H1 (cell line): ENCODE data around the gene TMEM187. TPM values are rescaled to one million over a fixed set of nuclear protein-coding genes. Genes with fewer than 3 reads are reported as not detected.

ENCODE experiments used
- CTCF ChIA-PET: fragments of 300-600 bp; sonication (Branson Sonifier 250); formaldehyde crosslinking; loops from one replicate; lab custom pipeline; 2021; ENCODE audit not compliant: partially characterized antibody; lab: Charles Lee
- POLR2A ChIA-PET: fragments of 300-600 bp; sonication (Branson Sonifier 250); formaldehyde crosslinking; loops from one replicate; lab custom pipeline; 2021; ENCODE audit warnings: inconsistent platforms; ENCODE audit not compliant: partially characterized antibody; lab: Charles Lee
- DNase-seq, 2 experiments: peaks; one replicate each; pipeline versions ENCODE4 v3.0.0 to v3.0.0-alpha.2; 2010 to 2022; ENCODE audit warnings: low spot score in 2 of 2, low read depth in 1 of 2, mixed read lengths in 1 of 2
- FAIRE-seq: peaks from 2 replicates; lab custom pipeline; 2011; peaks lifted over from hg19 to GRCh38; lab: Jason Lieb, UNC
- H2AFZ ChIP-seq: 2 replicates; pipeline ENCODE4 v1.8.1; 2012; ENCODE audit warnings: low read length, inconsistent platforms
- H2AK5ac ChIP-seq: 2 replicates; pipeline ENCODE4 v1.6.1; 2013; ENCODE audit warnings: low read depth, low read length
- H2BK120ac ChIP-seq: replicated peaks from 2 replicates; pipeline ENCODE3; 2013; ENCODE audit warnings: low read depth, low read length, inconsistent platforms
- H2BK12ac ChIP-seq: 2 replicates; pipeline ENCODE4 v1.6.1; 2013; ENCODE audit warnings: low read depth, low read length
- H2BK15ac ChIP-seq: 2 replicates; pipeline ENCODE4 v1.6.1; 2013; ENCODE audit warnings: low read length
- H2BK20ac ChIP-seq: 2 replicates; pipeline ENCODE4 v1.6.1; 2013; ENCODE audit warnings: low read length
- H2BK5ac ChIP-seq: 2 replicates; pipeline ENCODE4 v1.6.1; 2013; ENCODE audit warnings: low read depth, low read length
- H3K14ac ChIP-seq: 2 replicates; pipeline ENCODE4 v1.6.1; 2013; ENCODE audit warnings: inconsistent platforms; ENCODE audit not compliant: insufficient read length
- H3K18ac ChIP-seq: 2 replicates; pipeline ENCODE4 v1.6.1; 2013; ENCODE audit warnings: low read length; ENCODE audit errors: extremely low read depth
- H3K23ac ChIP-seq: 2 replicates; pipeline ENCODE4 v1.6.1; 2013; ENCODE audit warnings: inconsistent platforms; ENCODE audit not compliant: insufficient read length
- H3K23me2 ChIP-seq: 2 replicates; pipeline ENCODE4 v1.6.1; 2013; ENCODE audit warnings: low read depth, low read length
- H3K27ac ChIP-seq: 2 replicates; pipeline ENCODE4 v1.6.1; 2011; ENCODE audit warnings: low read depth, low read length, inconsistent platforms
- H3K27me3 ChIP-seq, 4 experiments: replicated peaks in 1 of 4; 1 replicate in 1 of 4; 2 replicates in 3 of 4; pipeline versions ENCODE4 v1.6.1 to v1.8.1; 2011 to 2013; ENCODE audit warnings: low read length in 3 of 4, mild to moderate bottlenecking in 3 of 4, inconsistent platforms in 2 of 4, mixed read lengths in 2 of 4, moderate library complexity in 1 of 4; ENCODE audit not compliant: control insufficient read depth in 3 of 4, insufficient read depth in 3 of 4; ENCODE audit errors: extremely low read depth in 1 of 4
- H3K36me3 ChIP-seq, 4 experiments: 2 replicates each; pipeline versions ENCODE4 v1.6.1 to v1.8.1; 2011 to 2013; ENCODE audit warnings: mild to moderate bottlenecking in 4 of 4, low read length in 3 of 4, moderate library complexity in 2 of 4, control low read depth in 1 of 4, inconsistent platforms in 1 of 4; ENCODE audit not compliant: insufficient read depth in 4 of 4, control insufficient read depth in 2 of 4
- H3K4ac ChIP-seq: replicated peaks from 2 replicates; pipeline ENCODE3; 2013; ENCODE audit warnings: low read length, low read depth, mixed read lengths, inconsistent platforms; ENCODE audit not compliant: insufficient read length
- H3K4me1 ChIP-seq, 4 experiments: replicated peaks in 1 of 4; 1 replicate in 1 of 4; 2 replicates in 3 of 4; pipeline versions ENCODE4 v1.6.1 to v1.8.1; 2011 to 2013; ENCODE audit warnings: low read length in 3 of 4, inconsistent platforms in 2 of 4, mixed read lengths in 1 of 4; ENCODE audit not compliant: insufficient read depth in 4 of 4, control insufficient read depth in 3 of 4
- H3K4me2 ChIP-seq, 2 experiments: 2 replicates each; pipeline versions ENCODE4 v1.6.1 to v1.8.1; 2011 to 2013; ENCODE audit warnings: low read depth in 2 of 2, low read length in 2 of 2, control low read depth in 1 of 2, inconsistent platforms in 1 of 2, mild to moderate bottlenecking in 1 of 2; ENCODE audit not compliant: insufficient read depth in 1 of 2
- H3K4me3 ChIP-seq, 4 experiments: fragments of 200-600, 300-600 bp in 1 of 4; sonication (generic), shearing (Covaris generic), sonication (Bioruptor Twin) in 1 of 4; 2 replicates each; pipeline versions ENCODE4 v1.5.1 to v1.8.1; 2011 to 2016; ENCODE audit warnings: low read length in 4 of 4, low read depth in 3 of 4, control low read depth in 2 of 4, inconsistent platforms in 2 of 4, mild to moderate bottlenecking in 2 of 4, mixed read lengths in 1 of 4, moderate library complexity in 1 of 4; ENCODE audit not compliant: insufficient read depth in 2 of 4; ENCODE audit errors: extremely low read depth in 1 of 4
- H3K56ac ChIP-seq: replicated peaks from 2 replicates; pipeline ENCODE3; 2013; ENCODE audit warnings: low read depth, mild to moderate bottlenecking, mixed read lengths, low read length, inconsistent platforms; ENCODE audit not compliant: insufficient read length
- H3K79me1 ChIP-seq: 2 replicates; pipeline ENCODE4 v1.6.1; 2013; ENCODE audit warnings: low read depth, low read length, control low read depth
- H3K79me2 ChIP-seq, 2 experiments: 2 replicates each; pipeline versions ENCODE4 v1.6.1 to v1.8.1; 2012 to 2013; ENCODE audit warnings: low read length in 2 of 2, mild to moderate bottlenecking in 2 of 2, inconsistent platforms in 1 of 2; ENCODE audit not compliant: insufficient read depth in 2 of 2, control insufficient read depth in 1 of 2
- H3K9ac ChIP-seq, 4 experiments: replicated peaks in 1 of 4; 1 replicate in 1 of 4; 2 replicates in 3 of 4; pipeline versions ENCODE4 v1.6.1 to v1.8.1; 2011 to 2013; ENCODE audit warnings: low read depth in 3 of 4, low read length in 3 of 4, control low read depth in 2 of 4, mild to moderate bottlenecking in 2 of 4, moderate library complexity in 2 of 4, inconsistent platforms in 1 of 4; ENCODE audit errors: extremely low read depth in 1 of 4
- H3K9me3 ChIP-seq, 2 experiments: 2 replicates each; pipeline versions ENCODE4 v1.6.1 to v1.8.1; 2012 to 2013; ENCODE audit warnings: mild to moderate bottlenecking in 2 of 2, moderate library complexity in 2 of 2, control low read depth in 1 of 2, inconsistent platforms in 1 of 2, low read depth in 1 of 2, low read length in 1 of 2, mixed read lengths in 1 of 2; ENCODE audit not compliant: insufficient read depth in 2 of 2
- H4K20me1 ChIP-seq, 2 experiments: replicated peaks in 1 of 2; 2 replicates each; pipeline versions ENCODE3 to v1.8.1; 2011 to 2013; ENCODE audit warnings: inconsistent platforms in 2 of 2, low read length in 2 of 2, mild to moderate bottlenecking in 1 of 2; ENCODE audit not compliant: insufficient read depth in 2 of 2, control insufficient read depth in 1 of 2
- H4K5ac ChIP-seq: 2 replicates; pipeline ENCODE4 v1.6.1; 2013; ENCODE audit warnings: low read length, low read depth, mixed read lengths, inconsistent platforms; ENCODE audit not compliant: insufficient read length
- H4K8ac ChIP-seq: 2 replicates; pipeline ENCODE4 v1.8.0; 2013; ENCODE audit warnings: mild to moderate bottlenecking, moderate library complexity, low read length, inconsistent platforms; ENCODE audit not compliant: insufficient read depth; ENCODE audit errors: extremely low read depth
- H4K91ac ChIP-seq: replicated peaks from 2 replicates; pipeline ENCODE3; 2013; ENCODE audit warnings: low read length, mixed read lengths, inconsistent platforms; ENCODE audit not compliant: insufficient read length
- CREB1 ChIP-seq: IDR thresholded peaks from 2 replicates; pipeline ENCODE4 v1.6.1; 2012; ENCODE audit warnings: inconsistent platforms
- CTBP2 ChIP-seq: IDR thresholded peaks from 2 replicates; pipeline ENCODE4 v1.7.0; 2011; ENCODE audit warnings: borderline replicate concordance, mild to moderate bottlenecking, moderate library complexity, mixed read lengths, low read length; ENCODE audit not compliant: insufficient read depth, insufficient read length
- EZH2 ChIP-seq: fragments of 200-600 bp; sonication (generic); IDR thresholded peaks from 2 replicates; pipeline ENCODE4 v1.7.1; 2012; ENCODE audit warnings: low read depth, mild to moderate bottlenecking, moderate library complexity, low read length, inconsistent platforms; ENCODE audit not compliant: severe bottlenecking
- KDM5A ChIP-seq: fragments of 200-600 bp; IDR thresholded peaks from 2 replicates; pipeline ENCODE4 v1.7.1; 2012; ENCODE audit warnings: mild to moderate bottlenecking, low read length, inconsistent platforms, mixed read lengths
- MAX ChIP-seq: IDR thresholded peaks from 2 replicates; pipeline ENCODE4 v1.6.1; 2012; ENCODE audit warnings: inconsistent platforms
- NANOG ChIP-seq: IDR thresholded peaks from 2 replicates; pipeline ENCODE4 v1.6.1; 2011; ENCODE audit warnings: low read length, low read depth, mild to moderate bottlenecking, inconsistent platforms; ENCODE audit not compliant: insufficient read depth, poor library complexity, severe bottlenecking
- POLR2AphosphoS5 ChIP-seq: IDR thresholded peaks from 2 replicates; pipeline ENCODE4 v1.6.1; 2011; ENCODE audit warnings: low read depth, low read length
- SIRT6 ChIP-seq: IDR thresholded peaks from one replicate; pipeline ENCODE4 v1.7.1; 2012; ENCODE audit warnings: low read length, inconsistent platforms
- SP1 ChIP-seq: IDR thresholded peaks from 2 replicates; pipeline ENCODE4 v1.6.1; 2011; ENCODE audit warnings: low read depth, low read length
- SP4 ChIP-seq: IDR thresholded peaks from 2 replicates; pipeline ENCODE4 v1.6.1; 2012; ENCODE audit warnings: low read length, inconsistent platforms
- YY1 ChIP-seq: IDR thresholded peaks from 2 replicates; pipeline ENCODE4 v1.6.1; 2011; ENCODE audit warnings: low read depth, mild to moderate bottlenecking, low read length
- WGBS, 2 experiments: shearing (Covaris generic) in 1 of 2; methylation state at CpG; one replicate each; pipeline versions ENCODE4 v1.1.6 to v1.1.7; 2013 to 2015; ENCODE audit warnings: low lambda C conversion rate in 2 of 2, mixed read lengths in 2 of 2, inconsistent platforms in 1 of 2, low coverage in 1 of 2, missing lambda C conversion rate in 1 of 2; ENCODE audit not compliant: insufficient replicate concordance in 2 of 2, insufficient coverage in 1 of 2, insufficient read length in 1 of 2; ENCODE audit errors: extremely low coverage in 1 of 2, missing lambda C conversion rate in 1 of 2; 5-methylcytosine and 5-hydroxymethylcytosine counted together
- polyA plus RNA-seq, 7 experiments: library from polyadenylated mRNA; depleted of rRNA in 3 of 7; stranded (reverse) in 5 of 7; unstranded in 2 of 7; fragments of >200 nt in 5 of 7; fragments of 200-250 nt in 2 of 7; gene quantifications; 1 replicate in 5 of 7; 2 replicates in 1 of 7; 4 replicates in 1 of 7; pipeline versions ENCODE4 v1.2.1 to v1.2.3, GENCODE V29; 2011 to 2013; ENCODE audit warnings: missing spikeins in 2 of 7, mixed read lengths in 2 of 7
- total RNA-seq: library from RNA; stranded (reverse); fragmentation: NEBNext Ultra II Directional; extraction: Animal tissue kit (Norgen Biotek cat#: 25700); gene quantifications from 2 replicates; pipeline ENCODE4 v1.2.1, GENCODE V29; 2021

TMEM187 gene
- total and polyA plus RNA-seq, 2 of the 8 experiments (the other 6 are each of a cell fraction or from before 2014, with no cell fraction given) = 5.0 to 14.5 TPM

- peak; percentile 52 for FAIRE-seq
- H2AFZ ChIP-seq = no peak within 1 kb of the TSS
- peak within 1 kb of the TSS; percentile 63; the same call in 1 of the 2 replicates for H3K27ac ChIP-seq
- H3K4ac ChIP-seq = no peak within 1 kb of the TSS
- H3K23me2 ChIP-seq = peaks cover 15% of the 10 kb centered on the region; the same call in 1 of the 2 replicates
- 7% methylated on average over 15 of the region's 59 CpGs; no CpG with 5 or more reads in 1 of the 2 experiments for WGBS, 2 experiments
- H4K5ac ChIP-seq = peak within 1 kb of the TSS; percentile 43
- DNase-seq = no peak
- H2BK5ac ChIP-seq = peak within 1 kb of the TSS; percentile 66; the same call in 1 of the 2 replicates
- H2BK20ac ChIP-seq = no peak within 1 kb of the TSS
- H4K8ac ChIP-seq = 0 out of 2 replicates have a peak within 1 kb of the TSS, but pooled peaks have one; percentile 25
- peaks cover 0 to 2% of the 10 kb centered on the region in 2 experiments for H4K20me1 ChIP-seq
- H2BK12ac ChIP-seq = peak within 1 kb of the TSS; percentile 68; the same call in 1 of the 2 replicates
- H3K4me1 ChIP-seq = peaks cover 3 to 18% (median 12%) of the 10 kb centered on the region in 4 experiments
- POLR2A ChIA-PET = interaction anchor here (0.6 to 14.9 kb wide), 19 partner anchors 11 to 241 kb away, joined by 3 to 231 read pairs (median 6); partner anchors contain the start of genes HCFC1, NAA10, RENBP and TMEM187
- H3K18ac ChIP-seq = peak within 1 kb of the TSS; percentile 83; the same call in 1 of the 2 replicates
- H3K79me2 ChIP-seq = peaks cover 0 to 3% of the 10 kb centered on the region in 2 experiments; a peak in 1 of 4 replicates
- no peaks in the 10 kb centered on the region; a peak in 2 of 8 replicates for H3K36me3 ChIP-seq
- no peaks in the 10 kb centered on the region for H3K27me3 ChIP-seq
- H3K23ac ChIP-seq = no peak within 1 kb of the TSS
- H4K91ac ChIP-seq = peak within 1 kb of the TSS; percentile 74
- H3K9ac ChIP-seq = peak within 1 kb of the TSS; percentile 16 to 78 (median 51)
- peak within 1 kb of the TSS; percentile 55 to 77 (median 62) for H3K4me3 ChIP-seq
- no peak within 1 kb of the TSS for H3K14ac ChIP-seq
- peak within 1 kb of the TSS; percentile 88 to 94 for H3K4me2 ChIP-seq
- no peak within 1 kb of the TSS for H2BK120ac ChIP-seq
- no peak within 1 kb of the TSS for H3K56ac ChIP-seq
- no peak within 1 kb of the TSS for H2AK5ac ChIP-seq
- CTCF ChIA-PET = interaction anchor here (0.8 to 19.6 kb wide), 13 partner anchors 10 to 171 kb away, joined by 3 to 272 read pairs (median 4); partner anchors contain the start of gene RENBP
- H2BK15ac ChIP-seq = no peak within 1 kb of the TSS; the same call in 1 of the 2 replicates
- H3K79me1 ChIP-seq = no peaks in the 10 kb centered on the region; the same call in 1 of the 2 replicates
- no peaks in the 10 kb centered on the region for H3K9me3 ChIP-seq
- no peak for TF ChIP-seq SIRT6
- TF ChIP-seq YY1 = 0 out of 2 replicates have a peak, but pooled peaks have one; percentile 12
- TF ChIP-seq CREB1 = no peak
- TF ChIP-seq SP4 = no peak
- no peak for TF ChIP-seq CTBP2
- TF ChIP-seq SP1 = no peak
- peak; percentile 93 for TF ChIP-seq POLR2AphosphoS5
- 0 out of 2 replicates have a peak, but pooled peaks have one; percentile 18 for TF ChIP-seq MAX
- no peak for TF ChIP-seq EZH2
- TF ChIP-seq KDM5A = no peak
- no peak for TF ChIP-seq NANOG
These were observed 46.6 kb upstream of the TMEM187 start, which contains the start of gene ARHGAP4 for GRCh38 chrX:153925739-153926551. ARHGAP4 (minus strand) TSS chrX:153926264; CDS start chrX:153926202, 62 bp downstream.
